ENCODE data around the gene ZNF432.

- TF ChIP-seq CTCF (IDR thresholded peaks at IDR 0.05) (no peak), POLR2A (IDR thresholded peaks at IDR 0.05) (no peak)
Observed at GRCh38 chr19:52094526-52095130, 46.0 kb upstream of the ZNF432 start.
